GM12891 (cell line): ENCODE measurements around the gene TBC1D32.

Source experiments
- PAX5 ChIP-seq: IDR thresholded peaks from 2 replicates; pipeline ENCODE4 v1.6.1; 2011; ENCODE audit warnings: low read length, moderate library complexity, mild to moderate bottlenecking; ENCODE audit not compliant: insufficient read depth, severe bottlenecking
- POLR2A ChIP-seq: IDR thresholded peaks from 2 replicates; pipeline ENCODE4 v1.6.1; 2011; ENCODE audit warnings: low read depth, low read length, control low read depth
- POLR2AphosphoS5 ChIP-seq: IDR thresholded peaks from 2 replicates; pipeline ENCODE4 v1.6.1; 2011; ENCODE audit warnings: low read depth, low read length, control low read depth
- SPI1 ChIP-seq: IDR thresholded peaks from 2 replicates; pipeline ENCODE4 v1.6.1; 2011; ENCODE audit warnings: low read depth, low read length, control low read depth
- TAF1 ChIP-seq: IDR thresholded peaks from 2 replicates; pipeline ENCODE4 v1.6.1; 2011; ENCODE audit warnings: low read depth, low read length, control low read depth

- TF ChIP-seq POLR2AphosphoS5 (no peak), TAF1 (no peak), POLR2A (no peak), PAX5 (no peak), SPI1 (no peak)
These were observed 293.4 kb downstream of the TBC1D32 start for GRCh38 chr6:121040831-121041230.
